H9 (cell line): ENCODE measurements around the gene LPCAT3. TPM values are rescaled to one million over a fixed set of nuclear protein-coding genes. Genes with fewer than 3 reads are reported as not detected.
A peak's percentile ranks its signal among the peaks of the same experiment; 100 is the strongest.

Experiments
- DNase-seq: peaks from one replicate; pipeline ENCODE4 v3.0.0-alpha.2; 2017
- H2AFZ ChIP-seq: one replicate; pipeline ENCODE4 v1.6.1; 2013; ENCODE audit warnings: mild to moderate bottlenecking, low read length, control low read depth, moderate library complexity
- H2AK5ac ChIP-seq: 2 replicates; pipeline ENCODE4 v1.6.1; 2013; ENCODE audit warnings: low read length, control low read depth, mixed read lengths; ENCODE audit not compliant: insufficient read length
- H2BK120ac ChIP-seq: one replicate; pipeline ENCODE4 v1.6.1; 2013; ENCODE audit warnings: low read depth, mild to moderate bottlenecking, low read length, control low read depth, inconsistent platforms; ENCODE audit not compliant: poor library complexity, severe bottlenecking
- H2BK12ac ChIP-seq: 2 replicates; pipeline ENCODE4 v1.6.1; 2013; ENCODE audit warnings: low read length, control low read depth, mixed read lengths, low read depth; ENCODE audit not compliant: insufficient read length
- H2BK15ac ChIP-seq: 2 replicates; pipeline ENCODE4 v1.6.1; 2013; ENCODE audit warnings: low read depth, low read length, control low read depth
- H2BK20ac ChIP-seq: one replicate; pipeline ENCODE4 v1.6.1; 2013; ENCODE audit warnings: low read depth, mild to moderate bottlenecking, low read length, control low read depth, inconsistent platforms; ENCODE audit not compliant: poor library complexity, severe bottlenecking
- H2BK5ac ChIP-seq: 2 replicates; pipeline ENCODE4 v1.6.1; 2013; ENCODE audit warnings: low read length, control low read depth, mixed read lengths; ENCODE audit not compliant: insufficient read length
- H3K14ac ChIP-seq: 2 replicates; pipeline ENCODE4 v1.6.1; 2013; ENCODE audit warnings: low read length, control low read depth; ENCODE audit not compliant: insufficient read depth
- H3K18ac ChIP-seq: 2 replicates; pipeline ENCODE4 v1.6.1; 2013; ENCODE audit warnings: low read depth, mild to moderate bottlenecking, mixed read lengths, low read length, control low read depth; ENCODE audit not compliant: insufficient read length
- H3K23ac ChIP-seq: 2 replicates; pipeline ENCODE4 v1.6.1; 2013; ENCODE audit warnings: low read length, control low read depth, mixed read lengths, low read depth; ENCODE audit not compliant: insufficient read length
- H3K23me2 ChIP-seq: 2 replicates; pipeline ENCODE4 v1.6.1; 2013; ENCODE audit warnings: low read depth, mild to moderate bottlenecking, mixed read lengths, low read length, control low read depth; ENCODE audit not compliant: insufficient read length, poor library complexity, severe bottlenecking
- H3K27ac ChIP-seq: 2 replicates; pipeline ENCODE4 v1.5.1; 2013; ENCODE audit warnings: low read length, control low read depth, mixed read lengths, low read depth; ENCODE audit not compliant: insufficient read length
- H3K27me3 ChIP-seq: 2 replicates; pipeline ENCODE4 v1.6.1; 2013; ENCODE audit warnings: low read length, control low read depth, inconsistent platforms; ENCODE audit not compliant: insufficient read depth
- H3K4ac ChIP-seq: 2 replicates; pipeline ENCODE4 v1.6.1; 2013; ENCODE audit warnings: low read depth, mild to moderate bottlenecking, control low read depth, inconsistent platforms, low read length, moderate library complexity
- H3K4me1 ChIP-seq: 2 replicates; pipeline ENCODE4 v1.6.1; 2013; ENCODE audit warnings: low read length, control low read depth, inconsistent platforms; ENCODE audit not compliant: insufficient read depth
- H3K4me2 ChIP-seq: 2 replicates; pipeline ENCODE4 v1.6.1; 2013; ENCODE audit warnings: low read length, control low read depth, mixed read lengths; ENCODE audit not compliant: insufficient read length, insufficient read depth
- H3K56ac ChIP-seq: 2 replicates; pipeline ENCODE4 v1.6.1; 2013; ENCODE audit warnings: low read depth, mild to moderate bottlenecking, mixed read lengths, low read length, control low read depth; ENCODE audit not compliant: insufficient read length
- H3K79me1 ChIP-seq: 2 replicates; pipeline ENCODE4 v1.6.1; 2013; ENCODE audit warnings: low read depth, mild to moderate bottlenecking, moderate library complexity, low read length, control low read depth, inconsistent platforms; ENCODE audit not compliant: insufficient read depth, poor library complexity, severe bottlenecking
- H3K79me2 ChIP-seq: 2 replicates; pipeline ENCODE4 v1.6.1; 2013; ENCODE audit warnings: low read length, control low read depth, inconsistent platforms; ENCODE audit not compliant: insufficient read depth
- H3K9ac ChIP-seq: 2 replicates; pipeline ENCODE4 v1.6.1; 2013; ENCODE audit warnings: low read length, control low read depth, mixed read lengths; ENCODE audit not compliant: insufficient read length; ENCODE audit errors: extremely low read depth
- H3K9me3 ChIP-seq: one replicate; pipeline ENCODE4 v1.6.1; 2013; ENCODE audit warnings: low read depth, low read length, inconsistent platforms; ENCODE audit not compliant: control insufficient read depth
- H3T11ph ChIP-seq: one replicate; pipeline ENCODE4 v1.6.1; 2013; ENCODE audit warnings: mild to moderate bottlenecking, low read length, control low read depth, inconsistent platforms
- H4K20me1 ChIP-seq: one replicate; pipeline ENCODE4 v1.6.1; 2013; ENCODE audit not compliant: control insufficient read depth, insufficient read length, insufficient read depth
- H4K5ac ChIP-seq: 2 replicates; pipeline ENCODE4 v1.6.1; 2013; ENCODE audit warnings: low read depth, mild to moderate bottlenecking, mixed read lengths, low read length, control low read depth; ENCODE audit not compliant: insufficient read length
- H4K8ac ChIP-seq: replicated peaks from 2 replicates; pipeline ENCODE4 v1.6.1; 2013; ENCODE audit warnings: low read length, control low read depth, mixed read lengths, low read depth; ENCODE audit not compliant: insufficient read length
- H4K91ac ChIP-seq: 2 replicates; pipeline ENCODE4 v1.6.1; 2013; ENCODE audit warnings: low read depth, mild to moderate bottlenecking, moderate library complexity, mixed read lengths, low read length, control low read depth; ENCODE audit not compliant: insufficient read length
- H3K27ac Mint-ChIP-seq, 3 experiments: 2 replicates in 2 of 3; 3 replicates in 1 of 3; pipeline ENCODE4 v1.8.0; 2020 to 2021; ENCODE audit warnings: mixed read lengths in 3 of 3, mild to moderate bottlenecking in 1 of 3, moderate library complexity in 1 of 3
- H3K27me3 Mint-ChIP-seq: 2 replicates; pipeline ENCODE4 v1.8.0; 2021; ENCODE audit warnings: low read depth, mild to moderate bottlenecking, moderate library complexity, mixed read lengths
- H3K36me3 Mint-ChIP-seq, 3 experiments: 2 replicates in 2 of 3; 3 replicates in 1 of 3; pipeline ENCODE4 v1.8.0; 2020 to 2021; ENCODE audit warnings: low read depth in 3 of 3, mixed read lengths in 3 of 3; ENCODE audit not compliant: insufficient read depth in 1 of 3
- H3K4me1 Mint-ChIP-seq, 2 experiments: 2 replicates each; pipeline ENCODE4 v1.8.0; 2020; ENCODE audit warnings: mixed read lengths in 2 of 2
- H3K4me3 Mint-ChIP-seq, 2 experiments: 2 replicates in 1 of 2; 3 replicates in 1 of 2; pipeline ENCODE4 v1.8.0; 2020 to 2021; ENCODE audit warnings: mild to moderate bottlenecking in 2 of 2, mixed read lengths in 2 of 2, moderate library complexity in 1 of 2
- H3K9me3 Mint-ChIP-seq, 2 experiments: 2 replicates in 1 of 2; 3 replicates in 1 of 2; pipeline ENCODE4 v1.8.0; 2020; ENCODE audit warnings: mild to moderate bottlenecking in 2 of 2, mixed read lengths in 2 of 2, moderate library complexity in 1 of 2
- CTCF ChIP-seq: fragments of 200-600 bp; sonication (generic); conservative IDR thresholded peaks from 3 replicates; pipeline ENCODE4 v1.8.0; 2021; ENCODE audit warnings: antibody characterized with exemption, mild to moderate bottlenecking
- WGBS: extraction: QIAGEN DNeasy Blood & Tissue Kit; methylation state at CpG from one replicate; pipeline ENCODE4 v1.1.7; 2013; ENCODE audit warnings: missing lambda C conversion rate, low lambda C conversion rate, mixed read lengths; ENCODE audit not compliant: insufficient read length; ENCODE audit errors: extremely low coverage; 5-methylcytosine and 5-hydroxymethylcytosine counted together
- total RNA-seq: library from RNA; stranded (reverse); gene quantifications from 2 replicates; pipeline ENCODE4 v1.2.1, GENCODE V29; 2021

The LPCAT3 gene
- total RNA-seq, 1 experiment from 2014 or later: 47.7 TPM

- H3K14ac ChIP-seq: no peak overlapping the region
- H2AK5ac ChIP-seq: no peak overlapping the region
- Mint-ChIP-seq H3K27me3 (no peaks in the 10 kb centered on the region), H3K9me3 (no peaks in the 10 kb centered on the region), H3K27ac (peak overlapping the region in 2 of 3 experiments; percentile 59 to 71; a peak in 4 of 7 replicates), H3K36me3 (peaks cover 0 to 12% (median 4%) of the 10 kb centered on the region in 3 experiments; a peak in 4 of 7 replicates), H3K4me3 (no peak overlapping the region), H3K4me1 (no peaks in the 10 kb centered on the region)
- H3K4me2 ChIP-seq: no peak overlapping the region
- H3K18ac ChIP-seq: no peak overlapping the region
- H3K79me2 ChIP-seq: no peaks in the 10 kb centered on the region
- no peak for DNase-seq
- H2BK15ac ChIP-seq: no peak overlapping the region
- H3K27ac ChIP-seq: no peak overlapping the region
- H2BK12ac ChIP-seq: no peak overlapping the region
- H3K4ac ChIP-seq: no peak overlapping the region
- no peak overlapping the region for H4K8ac ChIP-seq
- H3T11ph ChIP-seq: no peak overlapping the region
- H3K4me1 ChIP-seq: no peaks in the 10 kb centered on the region
- no peak for TF ChIP-seq CTCF
- no peak overlapping the region for H2BK5ac ChIP-seq
- no peak overlapping the region for H3K23ac ChIP-seq
- no peak overlapping the region for H2BK120ac ChIP-seq
- WGBS: no CpG with 5 or more reads among the region's 7 CpGs
- H2AFZ ChIP-seq: no peak overlapping the region
- H4K5ac ChIP-seq: no peak overlapping the region
- no peak overlapping the region for H3K9ac ChIP-seq
- H4K91ac ChIP-seq: no peak overlapping the region
- H3K27me3 ChIP-seq: no peaks in the 10 kb centered on the region
- H3K9me3 ChIP-seq: no peaks in the 10 kb centered on the region
- H3K56ac ChIP-seq: no peak overlapping the region
- no peak overlapping the region for H2BK20ac ChIP-seq
- H3K79me1 ChIP-seq: no peaks in the 10 kb centered on the region
- H3K23me2 ChIP-seq: no peaks in the 10 kb centered on the region
- no peaks in the 10 kb centered on the region for H4K20me1 ChIP-seq
Measured at GRCh38 chr12:7001921-7002591, 16.2 kb downstream of the LPCAT3 start.
